Adipocyte (in vitro differentiated cells): ENCODE data around the gene POLR1B.
"Not testable (repeated sequence)": the region's sequence is repeated elsewhere in the genome, so short reads cannot be mapped to it uniquely, and the experiment has no call there.

ENCODE experiments used
- DNase-seq: peaks from one replicate; pipeline ENCODE4 v3.0.0-alpha.2; 2015; ENCODE audit warnings: low read depth
- H3K27me3 ChIP-seq: replicated peaks from 2 replicates; pipeline ENCODE4 v1.7.0; 2013; ENCODE audit warnings: mild to moderate bottlenecking, low read length, moderate library complexity; ENCODE audit not compliant: control insufficient read depth, insufficient read depth
- H3K36me3 ChIP-seq: 2 replicates; pipeline ENCODE4 v1.7.0; 2013; ENCODE audit warnings: low read length, mild to moderate bottlenecking, moderate library complexity; ENCODE audit not compliant: control insufficient read depth, insufficient read depth, severe bottlenecking
- H3K4me1 ChIP-seq: 2 replicates; pipeline ENCODE4 v1.7.0; 2013; ENCODE audit warnings: mild to moderate bottlenecking, low read length, moderate library complexity; ENCODE audit not compliant: control insufficient read depth, insufficient read depth
- H3K4me3 ChIP-seq: 2 replicates; pipeline ENCODE4 v1.7.0; 2013; ENCODE audit warnings: mild to moderate bottlenecking, low read length, moderate library complexity
- H3K9ac ChIP-seq: 2 replicates; pipeline ENCODE4 v1.7.0; 2013; ENCODE audit warnings: mild to moderate bottlenecking, low read length, moderate library complexity
- H3K9me3 ChIP-seq: 2 replicates; pipeline ENCODE4 v1.7.0; 2013; ENCODE audit warnings: mild to moderate bottlenecking, low read length, moderate library complexity; ENCODE audit not compliant: control insufficient read depth

The POLR1B gene

GRCh38 chr2:112602917-112603316, 60.7 kb downstream of the POLR1B start:
- Histone ChIP-seq H3K4me1 (peaks cover 21% of the 10 kb centered on the region), H3K27me3 (no peaks in the 10 kb centered on the region), H3K9ac (no peak overlapping the region), H3K9me3 (no peaks in the 10 kb centered on the region), H3K36me3 (no peaks in the 10 kb centered on the region), H3K4me3 (no peak overlapping the region)
- no peak for DNase-seq

- Histone ChIP-seq H3K27me3 (no peaks in the 10 kb centered on the region), H3K36me3 (no peaks in the 10 kb centered on the region), H3K9ac (no peak overlapping the region), H3K4me1 (peaks cover 21% of the 10 kb centered on the region), H3K4me3 (no peak overlapping the region), H3K9me3 (no peaks in the 10 kb centered on the region)
- DNase-seq, result no peak
These were observed 61.5 kb downstream of the POLR1B start for GRCh38 chr2:112603731-112604130.

GRCh38 chr2:112604952-112605351, 62.7 kb downstream of the POLR1B start:
- no peak overlapping the region for H3K4me3 ChIP-seq

GRCh38 chr2:112605926-112606325, 63.7 kb downstream of the POLR1B start:
- H3K4me3 ChIP-seq, result no peak overlapping the region
- H3K36me3 ChIP-seq, result no peaks in the 10 kb centered on the region
- no peak for DNase-seq
- H3K9ac ChIP-seq, result no peak overlapping the region
- H3K9me3 ChIP-seq, result no peaks in the 10 kb centered on the region
- H3K4me1 ChIP-seq, result peaks cover 9% of the 10 kb centered on the region
- H3K27me3 ChIP-seq, result no peaks in the 10 kb centered on the region

More at GRCh38 chr2:112604952-112605351, 62.7 kb downstream of the POLR1B start:
- Histone ChIP-seq H3K36me3 (no peaks in the 10 kb centered on the region), H3K27me3 (no peaks in the 10 kb centered on the region), H3K4me1 (peaks cover 19% of the 10 kb centered on the region), H3K9ac (no peak overlapping the region), H3K9me3 (no peaks in the 10 kb centered on the region)
- no peak for DNase-seq

GRCh38 chr2:112606547-112606946, 64.3 kb downstream of the POLR1B start:
- H3K36me3 ChIP-seq, result no peaks in the 10 kb centered on the region
- no peaks in the 10 kb centered on the region for H3K9me3 ChIP-seq
- H3K9ac ChIP-seq, result no peak overlapping the region
- DNase-seq, result no peak
- no peak overlapping the region for H3K4me3 ChIP-seq
- peaks cover 3% of the 10 kb centered on the region for H3K4me1 ChIP-seq
- no peaks in the 10 kb centered on the region for H3K27me3 ChIP-seq

- Histone ChIP-seq H3K9me3 (no peaks in the 10 kb centered on the region), H3K36me3 (no peaks in the 10 kb centered on the region), H3K9ac (no peak overlapping the region), H3K4me3 (no peak overlapping the region), H3K27me3 (no peaks in the 10 kb centered on the region), H3K4me1 (no peaks in the 10 kb centered on the region)
- no peak for DNase-seq
These were observed 65.6 kb downstream of the POLR1B start for GRCh38 chr2:112607680-112608438.

- not testable (repeated sequence) for H3K9ac ChIP-seq, H3K36me3 ChIP-seq, H3K27me3 ChIP-seq, DNase-seq, H3K4me1 ChIP-seq, H3K9me3 ChIP-seq, H3K4me3 ChIP-seq
These were observed 67.1 kb downstream of the POLR1B start for GRCh38 chr2:112609320-112609719.

- not testable (repeated sequence) for H3K27me3 ChIP-seq, H3K36me3 ChIP-seq, DNase-seq, H3K9ac ChIP-seq, H3K4me1 ChIP-seq, H3K9me3 ChIP-seq, H3K4me3 ChIP-seq
These were observed 70.0 kb downstream of the POLR1B start for GRCh38 chr2:112612283-112612682.

- no peak overlapping the region for H3K4me3 ChIP-seq
- H3K9me3 ChIP-seq, result no peaks in the 10 kb centered on the region
- no peak overlapping the region for H3K9ac ChIP-seq
- peaks cover 19% of the 10 kb centered on the region for H3K4me1 ChIP-seq
- no peak for DNase-seq
- no peaks in the 10 kb centered on the region for H3K36me3 ChIP-seq
- H3K27me3 ChIP-seq, result peaks cover 3% of the 10 kb centered on the region
These were observed 72.1 kb downstream of the POLR1B start for GRCh38 chr2:112614201-112614840.

GRCh38 chr2:112615051-112615450, 72.8 kb downstream of the POLR1B start:
- DNase-seq, result no peak
- Histone ChIP-seq H3K4me3 (no peak overlapping the region), H3K27me3 (peaks cover 3% of the 10 kb centered on the region), H3K36me3 (no peaks in the 10 kb centered on the region), H3K4me1 (peaks cover 19% of the 10 kb centered on the region), H3K9ac (no peak overlapping the region), H3K9me3 (no peaks in the 10 kb centered on the region)

GRCh38 chr2:112615798-112616197, 73.5 kb downstream of the POLR1B start:
- DNase-seq, H3K9ac ChIP-seq, H3K36me3 ChIP-seq: not testable (repeated sequence)

More at GRCh38 chr2:112615798-112616197, 73.5 kb downstream of the POLR1B start:
- not testable (repeated sequence) for H3K4me3 ChIP-seq, H3K27me3 ChIP-seq, H3K9me3 ChIP-seq
- peaks cover 20% of the 10 kb centered on the region for H3K4me1 ChIP-seq
